Measurements from ENCODE around the gene LRP1B.

LRP1B gene

DNA sequence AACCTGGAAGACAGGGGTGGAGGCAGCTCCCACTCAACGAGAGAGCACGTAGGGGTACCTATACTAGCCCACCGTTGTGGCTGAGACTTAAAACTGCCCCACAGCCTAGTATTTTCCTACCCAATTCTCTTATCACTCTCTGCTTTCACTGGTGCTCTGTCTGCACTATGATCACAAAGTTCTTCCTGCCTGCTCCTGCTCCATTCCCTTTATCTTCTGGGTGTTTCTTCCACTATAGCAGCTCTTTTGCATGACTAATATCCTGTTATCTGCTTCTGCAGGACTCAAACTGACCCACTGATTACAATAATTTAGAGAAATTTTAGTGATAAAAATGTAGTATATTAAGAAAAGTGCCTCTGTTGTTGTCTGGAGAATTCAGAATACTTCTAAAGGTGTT, 184.8 kb downstream of the LRP1B start:
- Histone ChIP-seq H3K4me1 (ENCODE audit: control insufficient read depth, insufficient read depth, low read length, poor library complexity, severe bottlenecking) (no peaks in the 10 kb centered on the region), H3K27ac (ENCODE audit: insufficient read depth, low read length, poor library complexity, severe bottlenecking) (no peak overlapping the region), H3K4me3 (ENCODE audit: insufficient read depth, low read depth, low read length, poor library complexity, severe bottlenecking) (no peak overlapping the region), H3K27me3 (replicated peaks; ENCODE audit: control insufficient read depth, insufficient read depth, low read length, poor library complexity, severe bottlenecking) (no peaks in the 10 kb centered on the region), H3K36me3 (ENCODE audit: control insufficient read depth, insufficient read depth, low read length) (no peaks in the 10 kb centered on the region), H3K9me3 (ENCODE audit: control insufficient read depth, low read length) (no peaks in the 10 kb centered on the region)
- no peak for DNase-seq

DNA sequence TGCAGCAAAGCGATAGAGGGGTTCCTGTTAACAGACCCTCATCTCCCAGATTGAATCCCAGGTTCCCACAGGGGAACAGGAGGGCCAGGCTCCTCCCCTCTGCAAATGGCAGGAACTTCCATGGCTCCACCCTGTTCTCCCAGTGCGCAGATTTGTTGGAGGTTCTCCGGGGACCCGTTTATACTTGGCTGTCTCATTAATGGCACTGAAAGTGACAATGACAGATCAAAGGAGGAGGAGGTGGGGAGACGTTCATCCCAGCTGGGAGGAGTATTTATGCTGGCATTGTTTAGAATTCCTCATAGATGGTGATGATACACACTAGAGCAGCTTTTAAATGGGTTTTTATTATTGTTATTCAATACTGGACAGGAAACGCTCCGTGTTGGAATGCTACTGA, 186.9 kb downstream of the LRP1B start:
- H3K9me3 ChIP-seq (ENCODE audit: control insufficient read depth, low read length): no peaks in the 10 kb centered on the region
- H3K27me3 ChIP-seq (replicated peaks; ENCODE audit: control insufficient read depth, insufficient read depth, low read length, poor library complexity, severe bottlenecking): no peaks in the 10 kb centered on the region
- no peak for DNase-seq
- no peaks in the 10 kb centered on the region for H3K4me1 ChIP-seq (ENCODE audit: control insufficient read depth, insufficient read depth, low read length, poor library complexity, severe bottlenecking)
- H3K4me3 ChIP-seq (ENCODE audit: insufficient read depth, low read depth, low read length, poor library complexity, severe bottlenecking): no peak overlapping the region
- H3K27ac ChIP-seq (ENCODE audit: insufficient read depth, low read length, poor library complexity, severe bottlenecking): no peak overlapping the region
- H3K36me3 ChIP-seq (ENCODE audit: control insufficient read depth, insufficient read depth, low read length): no peaks in the 10 kb centered on the region

DNA sequence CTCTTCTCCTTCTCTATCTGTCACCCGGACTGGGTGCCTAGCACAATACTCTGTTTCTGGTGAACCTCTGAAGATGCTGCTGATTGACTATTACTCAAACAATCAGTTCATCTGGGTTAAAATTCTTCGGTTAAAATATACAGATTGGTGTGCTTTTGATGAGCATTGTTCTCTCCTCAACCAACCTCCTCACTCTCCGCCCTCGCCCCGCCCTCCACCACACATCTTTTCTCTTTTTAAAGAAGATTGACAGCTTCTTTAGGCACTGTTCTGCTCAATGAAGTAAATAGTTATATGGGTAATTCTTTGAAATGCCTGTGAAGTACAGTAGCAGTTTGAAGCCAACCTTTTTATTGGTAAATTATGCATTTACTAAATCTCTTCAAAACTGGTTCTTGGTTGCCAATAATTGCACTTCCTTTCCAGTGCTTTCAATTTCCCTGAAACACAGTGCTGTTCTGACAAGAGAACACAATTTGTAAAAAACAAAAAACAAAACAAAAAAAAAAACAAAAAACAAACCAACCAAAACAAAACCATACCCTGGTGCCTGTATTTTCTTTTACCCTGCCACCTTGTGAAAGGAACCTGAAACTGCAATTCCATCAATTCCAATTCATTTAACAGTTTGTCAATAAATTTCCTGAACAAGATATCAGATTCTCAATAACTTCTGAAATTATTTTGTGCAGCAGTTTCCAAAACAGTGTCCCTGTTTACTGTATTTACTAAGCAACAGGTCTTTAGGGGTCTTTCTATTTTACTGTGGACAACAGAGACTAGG, 188.6 kb downstream of the LRP1B start:
- no peaks in the 10 kb centered on the region for H3K4me1 ChIP-seq (ENCODE audit: control insufficient read depth, insufficient read depth, low read length, poor library complexity, severe bottlenecking)
- no peak overlapping the region for H3K27ac ChIP-seq (ENCODE audit: insufficient read depth, low read length, poor library complexity, severe bottlenecking)
- no peaks in the 10 kb centered on the region for H3K9me3 ChIP-seq (ENCODE audit: control insufficient read depth, low read length)
- H3K4me3 ChIP-seq (ENCODE audit: insufficient read depth, low read depth, low read length, poor library complexity, severe bottlenecking): no peak overlapping the region
- no peak for DNase-seq
- no peaks in the 10 kb centered on the region for H3K36me3 ChIP-seq (ENCODE audit: control insufficient read depth, insufficient read depth, low read length)
- no peaks in the 10 kb centered on the region for H3K27me3 ChIP-seq (replicated peaks; ENCODE audit: control insufficient read depth, insufficient read depth, low read length, poor library complexity, severe bottlenecking)

DNA sequence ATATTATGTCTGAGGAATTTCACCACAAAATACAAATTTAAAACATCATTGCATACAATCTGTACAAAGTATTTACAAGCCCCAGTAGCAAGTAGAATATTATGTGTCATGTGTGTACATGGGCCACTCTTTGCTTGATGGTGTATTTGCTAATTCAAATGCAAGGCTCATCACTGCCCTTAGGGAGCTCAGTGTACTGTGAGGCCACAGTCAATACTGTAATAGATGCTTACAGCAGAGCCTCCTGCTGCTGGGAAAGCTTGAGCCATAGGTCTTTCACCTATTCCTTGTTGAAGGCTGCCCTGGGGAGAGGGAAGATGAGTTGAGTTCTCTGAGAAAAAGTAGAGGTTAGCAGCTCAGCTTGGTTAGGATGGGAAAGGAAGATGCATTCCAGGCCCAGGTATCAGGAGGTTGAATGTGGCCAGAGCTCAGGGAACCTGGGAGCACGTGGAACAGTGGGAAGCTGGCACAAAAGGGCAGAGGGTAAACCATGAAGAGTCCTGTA, 189.6 kb downstream of the LRP1B start:
- Histone ChIP-seq H3K36me3 (ENCODE audit: control insufficient read depth, insufficient read depth, low read length) (no peaks in the 10 kb centered on the region), H3K27me3 (replicated peaks; ENCODE audit: control insufficient read depth, insufficient read depth, low read length, poor library complexity, severe bottlenecking) (no peaks in the 10 kb centered on the region), H3K4me1 (ENCODE audit: control insufficient read depth, insufficient read depth, low read length, poor library complexity, severe bottlenecking) (no peaks in the 10 kb centered on the region), H3K4me3 (ENCODE audit: insufficient read depth, low read depth, low read length, poor library complexity, severe bottlenecking) (no peak overlapping the region), H3K27ac (ENCODE audit: insufficient read depth, low read length, poor library complexity, severe bottlenecking) (no peak overlapping the region), H3K9me3 (ENCODE audit: control insufficient read depth, low read length) (no peaks in the 10 kb centered on the region)
- no peak for DNase-seq

DNA sequence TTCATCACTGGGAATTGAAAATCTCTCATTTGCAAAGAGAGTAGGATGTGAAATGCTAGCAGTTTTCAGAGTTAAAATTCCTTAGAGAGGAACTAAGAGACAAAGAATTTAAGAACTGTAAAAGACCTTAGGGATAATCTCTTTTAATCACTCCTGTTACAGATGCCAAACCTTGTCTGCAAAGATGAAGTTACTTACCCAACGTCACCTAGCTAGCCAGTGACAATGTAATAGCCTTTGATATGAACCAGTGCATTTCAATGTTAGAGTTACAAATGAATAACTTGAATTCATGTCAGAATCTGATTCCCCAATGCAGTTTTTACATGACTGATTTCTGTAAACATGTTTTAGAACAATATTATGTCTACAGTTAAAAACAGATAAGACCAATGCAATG, 190.1 kb downstream of the LRP1B start:
- no peaks in the 10 kb centered on the region for H3K9me3 ChIP-seq (ENCODE audit: control insufficient read depth, low read length)
- H3K4me3 ChIP-seq (ENCODE audit: insufficient read depth, low read depth, low read length, poor library complexity, severe bottlenecking): no peak overlapping the region
- no peak overlapping the region for H3K27ac ChIP-seq (ENCODE audit: insufficient read depth, low read length, poor library complexity, severe bottlenecking)
- no peak for DNase-seq
- no peaks in the 10 kb centered on the region for H3K4me1 ChIP-seq (ENCODE audit: control insufficient read depth, insufficient read depth, low read length, poor library complexity, severe bottlenecking)
- no peaks in the 10 kb centered on the region for H3K27me3 ChIP-seq (replicated peaks; ENCODE audit: control insufficient read depth, insufficient read depth, low read length, poor library complexity, severe bottlenecking)
- no peaks in the 10 kb centered on the region for H3K36me3 ChIP-seq (ENCODE audit: control insufficient read depth, insufficient read depth, low read length)

DNA sequence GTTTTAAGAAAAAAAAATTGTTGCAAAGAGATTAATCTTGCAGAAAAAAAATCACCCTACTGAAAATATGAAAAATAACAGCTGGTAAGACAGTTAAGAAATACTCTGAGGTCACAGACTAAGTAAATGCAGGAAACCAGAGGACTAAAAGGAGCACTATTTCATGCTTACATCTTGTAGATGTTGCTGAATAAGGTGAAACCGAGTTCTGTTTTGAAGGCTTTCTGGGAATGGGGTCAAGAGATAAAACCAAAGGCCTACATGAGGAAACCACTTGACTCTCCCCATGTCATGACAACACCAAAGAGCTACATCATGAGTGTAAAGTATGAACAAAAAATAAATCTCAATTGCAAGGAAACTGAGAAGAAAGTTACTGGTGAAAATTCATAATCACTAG, 197.6 kb downstream of the LRP1B start:
- H3K27ac ChIP-seq (ENCODE audit: insufficient read depth, low read length, poor library complexity, severe bottlenecking): no peak overlapping the region
- DNase-seq: no peak
- H3K4me3 ChIP-seq (ENCODE audit: insufficient read depth, low read depth, low read length, poor library complexity, severe bottlenecking): no peak overlapping the region
- H3K4me1 ChIP-seq (ENCODE audit: control insufficient read depth, insufficient read depth, low read length, poor library complexity, severe bottlenecking): no peaks in the 10 kb centered on the region
- H3K9me3 ChIP-seq (ENCODE audit: control insufficient read depth, low read length): no peaks in the 10 kb centered on the region
- no peaks in the 10 kb centered on the region for H3K36me3 ChIP-seq (ENCODE audit: control insufficient read depth, insufficient read depth, low read length)
- no peaks in the 10 kb centered on the region for H3K27me3 ChIP-seq (replicated peaks; ENCODE audit: control insufficient read depth, insufficient read depth, low read length, poor library complexity, severe bottlenecking)

DNA sequence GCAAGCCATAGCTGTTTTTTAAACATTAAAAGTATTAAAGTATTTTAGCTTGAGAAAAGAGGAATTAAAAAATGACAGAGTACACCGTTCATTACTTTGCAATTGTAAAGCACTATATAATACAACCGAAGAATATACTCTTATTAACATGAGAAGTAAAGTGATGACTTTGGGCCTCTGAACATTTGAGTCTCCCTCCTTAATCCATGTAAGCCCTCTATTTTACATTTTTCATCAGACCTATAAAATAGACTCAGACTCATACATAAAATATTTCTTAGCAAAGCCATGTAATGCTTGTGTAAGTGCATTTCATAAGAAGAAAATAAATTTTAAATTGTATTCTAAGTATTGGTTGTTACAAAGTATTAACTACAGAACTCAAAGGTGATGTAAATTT, 198.6 kb downstream of the LRP1B start:
- Histone ChIP-seq H3K4me3 (ENCODE audit: insufficient read depth, low read depth, low read length, poor library complexity, severe bottlenecking) (no peak overlapping the region), H3K4me1 (ENCODE audit: control insufficient read depth, insufficient read depth, low read length, poor library complexity, severe bottlenecking) (no peaks in the 10 kb centered on the region), H3K27me3 (replicated peaks; ENCODE audit: control insufficient read depth, insufficient read depth, low read length, poor library complexity, severe bottlenecking) (no peaks in the 10 kb centered on the region), H3K9me3 (ENCODE audit: control insufficient read depth, low read length) (no peaks in the 10 kb centered on the region), H3K36me3 (ENCODE audit: control insufficient read depth, insufficient read depth, low read length) (no peaks in the 10 kb centered on the region), H3K27ac (ENCODE audit: insufficient read depth, low read length, poor library complexity, severe bottlenecking) (no peak overlapping the region)
- DNase-seq: no peak

DNA sequence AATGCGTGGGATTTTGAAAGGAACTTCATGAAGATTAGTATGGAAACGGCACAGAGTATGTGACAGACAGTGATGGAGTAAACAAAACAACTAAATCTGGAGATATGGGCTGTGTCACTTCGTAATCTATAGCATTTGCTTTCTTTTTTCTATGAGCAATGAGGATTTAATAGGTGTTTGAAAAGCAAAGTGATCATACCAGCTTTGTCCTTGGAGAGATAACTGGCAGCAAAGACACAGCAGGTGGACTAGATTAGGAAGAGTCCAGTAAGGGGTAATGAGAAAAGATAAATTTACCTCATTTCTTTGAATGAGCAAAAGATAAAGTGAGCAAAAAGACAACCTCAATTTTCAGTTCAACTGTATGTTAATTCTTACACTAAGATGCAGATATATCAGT, 199.0 kb downstream of the LRP1B start:
- no peak for DNase-seq
- Histone ChIP-seq H3K27me3 (replicated peaks; ENCODE audit: control insufficient read depth, insufficient read depth, low read length, poor library complexity, severe bottlenecking) (no peaks in the 10 kb centered on the region), H3K4me1 (ENCODE audit: control insufficient read depth, insufficient read depth, low read length, poor library complexity, severe bottlenecking) (no peaks in the 10 kb centered on the region), H3K36me3 (ENCODE audit: control insufficient read depth, insufficient read depth, low read length) (no peaks in the 10 kb centered on the region), H3K27ac (ENCODE audit: insufficient read depth, low read length, poor library complexity, severe bottlenecking) (no peak overlapping the region), H3K4me3 (ENCODE audit: insufficient read depth, low read depth, low read length, poor library complexity, severe bottlenecking) (no peak overlapping the region), H3K9me3 (ENCODE audit: control insufficient read depth, low read length) (no peaks in the 10 kb centered on the region)

DNA sequence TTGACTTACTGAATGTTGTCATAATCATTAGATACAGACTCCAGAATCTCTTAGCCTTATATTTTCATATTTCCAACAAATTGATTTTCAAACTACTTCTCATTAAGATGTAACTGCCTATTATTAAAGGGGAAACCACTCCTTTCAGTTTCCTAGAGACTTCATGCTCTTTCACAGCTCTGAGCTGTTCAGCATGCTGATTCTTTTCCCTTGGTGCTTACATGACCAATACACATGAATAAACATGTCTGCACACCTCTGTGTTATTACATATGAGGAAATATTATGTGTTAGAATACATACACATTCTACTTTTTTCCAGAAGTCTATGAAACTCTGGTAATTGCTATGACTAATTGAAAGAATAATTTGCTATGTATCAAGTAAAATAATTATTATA, 200.0 kb downstream of the LRP1B start:
- no peaks in the 10 kb centered on the region for H3K27me3 ChIP-seq (replicated peaks; ENCODE audit: control insufficient read depth, insufficient read depth, low read length, poor library complexity, severe bottlenecking)
- no peak overlapping the region for H3K27ac ChIP-seq (ENCODE audit: insufficient read depth, low read length, poor library complexity, severe bottlenecking)
- no peak overlapping the region for H3K4me3 ChIP-seq (ENCODE audit: insufficient read depth, low read depth, low read length, poor library complexity, severe bottlenecking)
- no peak for DNase-seq
- H3K36me3 ChIP-seq (ENCODE audit: control insufficient read depth, insufficient read depth, low read length): no peaks in the 10 kb centered on the region
- no peaks in the 10 kb centered on the region for H3K4me1 ChIP-seq (ENCODE audit: control insufficient read depth, insufficient read depth, low read length, poor library complexity, severe bottlenecking)
- H3K9me3 ChIP-seq (ENCODE audit: control insufficient read depth, low read length): no peaks in the 10 kb centered on the region

DNA sequence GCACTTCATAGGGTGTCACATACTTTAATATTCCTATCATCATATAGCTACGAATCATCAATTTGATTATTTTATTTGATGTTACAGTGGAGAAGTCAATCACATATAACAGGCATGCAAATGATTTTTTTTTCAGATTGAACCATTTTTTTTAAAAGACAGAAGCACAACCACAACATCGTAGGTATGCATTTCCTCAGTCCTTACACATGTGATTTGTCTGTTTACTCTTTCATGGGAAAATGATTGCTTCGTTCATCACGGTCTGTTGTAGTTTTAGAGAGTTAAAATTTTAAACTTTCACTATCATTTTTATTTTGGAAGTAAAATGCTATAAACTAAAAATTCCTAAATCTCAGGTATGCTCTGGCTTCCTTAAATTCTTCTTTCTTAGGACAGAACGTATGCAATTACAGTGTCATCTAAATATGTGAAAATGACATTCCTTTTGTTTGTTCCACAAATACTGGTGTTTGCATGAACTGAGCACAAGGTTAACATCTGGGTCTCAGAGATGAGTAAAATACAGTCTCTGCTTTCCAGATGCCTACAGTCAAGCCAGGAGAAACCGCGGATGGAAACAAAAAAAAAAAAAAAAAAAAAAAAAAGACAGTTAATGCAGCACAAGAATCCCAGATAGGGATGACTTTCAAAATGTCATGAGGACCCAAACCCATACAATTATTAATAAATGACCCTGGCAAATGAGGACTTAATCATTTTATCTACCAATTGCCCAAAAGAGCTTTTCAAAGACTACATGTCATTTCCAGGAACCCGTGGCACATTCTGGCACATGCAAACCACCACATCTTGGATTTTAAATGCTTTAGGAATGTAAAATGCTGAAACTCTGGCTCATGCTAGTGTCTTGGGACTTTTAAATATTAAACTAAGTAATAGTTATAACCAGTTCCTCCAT, 201.2 kb downstream of the LRP1B start:
- no peaks in the 10 kb centered on the region for H3K4me1 ChIP-seq (ENCODE audit: control insufficient read depth, insufficient read depth, low read length, poor library complexity, severe bottlenecking)
- no peak overlapping the region for H3K27ac ChIP-seq (ENCODE audit: insufficient read depth, low read length, poor library complexity, severe bottlenecking)
- H3K36me3 ChIP-seq (ENCODE audit: control insufficient read depth, insufficient read depth, low read length): no peaks in the 10 kb centered on the region
- no peaks in the 10 kb centered on the region for H3K27me3 ChIP-seq (replicated peaks; ENCODE audit: control insufficient read depth, insufficient read depth, low read length, poor library complexity, severe bottlenecking)
- no peaks in the 10 kb centered on the region for H3K9me3 ChIP-seq (ENCODE audit: control insufficient read depth, low read length)
- no peak overlapping the region for H3K4me3 ChIP-seq (ENCODE audit: insufficient read depth, low read depth, low read length, poor library complexity, severe bottlenecking)
- no peak for DNase-seq

Measured in effector memory CD4-positive, alpha-beta T cell (primary cell).